Naive B cell (primary cell): ENCODE results near the gene ANP32B. TPM values are rescaled to one million over a fixed set of nuclear protein-coding genes. Genes with fewer than 3 reads are reported as not detected.
A peak's percentile ranks its signal among the peaks of the same experiment; 100 is the strongest.

ENCODE experiments used
- ATAC-seq, 2 donors: fragments of 150-1000 bp; cut with Tn5 transposase; 2 replicates each; pipeline ENCODE4 v1.10.0; 2021; ENCODE audit warnings: low read depth in 2 of 2, mild to moderate bottlenecking in 2 of 2, moderate library complexity in 2 of 2
- DNase-seq: peaks from one replicate; pipeline ENCODE4 v3.0.0; 2022
- H3K27ac Mint-ChIP-seq, 6 donors: one replicate each; pipeline ENCODE4 v1.8.0; 2020 to 2022; ENCODE audit warnings: mild to moderate bottlenecking in 6 of 6, mixed read lengths in 6 of 6, moderate library complexity in 5 of 6, inconsistent platforms in 2 of 6
- H3K27me3 Mint-ChIP-seq, 3 donors: one replicate each; pipeline ENCODE4 v1.8.0; 2021 to 2022; ENCODE audit warnings: mixed read lengths in 3 of 3, mild to moderate bottlenecking in 1 of 3
- H3K36me3 Mint-ChIP-seq, 2 donors: one replicate each; pipeline ENCODE4 v1.8.0; 2020 to 2022; ENCODE audit warnings: mixed read lengths in 2 of 2, inconsistent platforms in 1 of 2, mild to moderate bottlenecking in 1 of 2
- H3K4me1 Mint-ChIP-seq, 3 donors: one replicate each; pipeline ENCODE4 v1.8.0; 2020 to 2022; ENCODE audit warnings: mixed read lengths in 3 of 3, inconsistent platforms in 1 of 3, mild to moderate bottlenecking in 1 of 3, moderate library complexity in 1 of 3
- H3K4me3 Mint-ChIP-seq, 8 donors: one replicate each; pipeline ENCODE4 v1.8.0; 2020 to 2022; ENCODE audit warnings: mild to moderate bottlenecking in 8 of 8, mixed read lengths in 8 of 8, moderate library complexity in 8 of 8, inconsistent platforms in 2 of 8
- H3K9me3 Mint-ChIP-seq, 7 donors: one replicate each; pipeline ENCODE4 v1.8.0; 2020 to 2022; ENCODE audit warnings: mixed read lengths in 7 of 7, mild to moderate bottlenecking in 5 of 7, inconsistent platforms in 2 of 7, moderate library complexity in 1 of 7
- polyA plus RNA-seq, 6 donors: library from polyadenylated mRNA; unstranded; fragments of 300-500 nt; fragmentation: Illumina TruSeq; gene quantifications; one replicate each; pipeline ENCODE4 v1.2.3, GENCODE V29; 2021; ENCODE audit warnings: low read depth in 6 of 6

ANP32B gene
- polyA plus RNA-seq, 6 donors from 2014 or later: 47.9 to 75.3 (median 70.6) TPM

GRCh38 chr9:98054376-98054951 is 71.3 kb downstream of the ANP32B start:
- Mint-ChIP-seq H3K36me3 (no peaks in the 10 kb centered on the region), H3K27me3 (no peaks in the 10 kb centered on the region), H3K4me1 (peaks cover 8 to 23% (median 14%) of the 10 kb centered on the region in 3 donors), H3K9me3 (no peaks in the 10 kb centered on the region), H3K27ac (no peak overlapping the region), H3K4me3 (peak overlapping the region in 2 of 8 donors; percentile 57 to 78)
- DNase-seq (no peak), ATAC-seq (no peak)

GRCh38 chr9:98056269-98057137 is 73.4 kb downstream of the ANP32B start, which contains the start of gene NANS:
TSS of gene NANS (plus strand) at chr9:98056732. CDS start at chr9:98056809, 77 bp downstream.
- Mint-ChIP-seq H3K36me3 (peaks cover 0 to 7% of the 10 kb centered on the region in 2 donors), H3K4me1 (peaks cover 8 to 19% (median 14%) of the 10 kb centered on the region in 3 donors), H3K27me3 (no peaks in the 10 kb centered on the region), H3K9me3 (no peaks in the 10 kb centered on the region), H3K4me3 (peak within 1 kb of the TSS; percentile 88 to 100 (median 98)), H3K27ac (peak within 1 kb of the TSS; percentile 94 to 99 (median 98))
- ATAC-seq (peak; percentile 94 to 96), DNase-seq (peak; percentile 90)

- no peaks in the 10 kb centered on the region for H3K27me3 Mint-ChIP-seq
- H3K4me3 Mint-ChIP-seq: peak overlapping the region; percentile 88 to 100 (median 98)
- no peak for ATAC-seq
- H3K36me3 Mint-ChIP-seq: peaks cover 0 to 7% of the 10 kb centered on the region in 2 donors
- H3K9me3 Mint-ChIP-seq: no peaks in the 10 kb centered on the region
- no peak for DNase-seq
- peak overlapping the region; percentile 94 to 99 (median 98) for H3K27ac Mint-ChIP-seq
- peaks cover 8 to 19% (median 14%) of the 10 kb centered on the region in 3 donors for H3K4me1 Mint-ChIP-seq
Observed at GRCh38 chr9:98057138-98057799, 74.1 kb downstream of the ANP32B start.

GRCh38 chr9:98062161-98062560 is 79.0 kb downstream of the ANP32B start:
- H3K36me3 Mint-ChIP-seq: peaks cover 0 to 7% of the 10 kb centered on the region in 2 donors
- no peaks in the 10 kb centered on the region for H3K27me3 Mint-ChIP-seq
- no peak overlapping the region for H3K27ac Mint-ChIP-seq
- peaks cover 4 to 12% (median 10%) of the 10 kb centered on the region in 3 donors for H3K4me1 Mint-ChIP-seq
- no peaks in the 10 kb centered on the region for H3K9me3 Mint-ChIP-seq
- DNase-seq (no peak), ATAC-seq (no peak)
- peak overlapping the region in 1 of 8 donors; percentile 37 for H3K4me3 Mint-ChIP-seq

- Mint-ChIP-seq H3K27me3 (no peaks in the 10 kb centered on the region), H3K27ac (no peak overlapping the region), H3K4me1 (peaks cover 0 to 6% (median 2%) of the 10 kb centered on the region in 3 donors), H3K4me3 (no peak overlapping the region), H3K36me3 (peaks cover 0 to 7% of the 10 kb centered on the region in 2 donors), H3K9me3 (no peaks in the 10 kb centered on the region)
- no peak for DNase-seq
- ATAC-seq: no peak
Observed at GRCh38 chr9:98064623-98065392, 81.7 kb downstream of the ANP32B start.

Other genes with a start within 250 kb of the ANP32B start
- gene FOXE1, start 130.1 kb upstream of the ANP32B start, polyA plus RNA-seq: not detected
- gene TRMO, start 60.8 kb upstream of the ANP32B start, polyA plus RNA-seq: 10 to 100 TPM; 13.4 to 31.8 (median 15.5) TPM
- under 1 TPM in 1 of 6 donors, not detected in 5; 0.24 TPM for gene HEMGN, start 45.2 kb upstream of the ANP32B start, polyA plus RNA-seq
- 10 to 100 TPM; 18.8 to 41.2 (median 29.5) TPM for gene NANS, start 73.4 kb downstream of the ANP32B start, polyA plus RNA-seq
- gene TRIM14, start 135.9 kb downstream of the ANP32B start, polyA plus RNA-seq: 10 to 100 TPM; 16.3 to 36.5 (median 20.4) TPM
- gene CORO2A, start 209.3 kb downstream of the ANP32B start, polyA plus RNA-seq: 1 to 10 TPM in 2 of 6 donors, under 1 TPM in 3, not detected in 1; 0.49 to 2.3 (median 0.87) TPM